ENCODE data around the gene CEND1. TPM values are rescaled to one million over a fixed set of nuclear protein-coding genes. Genes with fewer than 3 reads are reported as not detected.

The CEND1 gene
- total and polyA plus RNA-seq, 2 of the 13 experiments (the other 11 are each of a cell fraction or from before 2014, with no cell fraction given): not detected

GRCh38 chr11:838441-839279, 48.8 kb upstream of the CEND1 start (continued):
- TF ChIP-seq, protein P1, sequence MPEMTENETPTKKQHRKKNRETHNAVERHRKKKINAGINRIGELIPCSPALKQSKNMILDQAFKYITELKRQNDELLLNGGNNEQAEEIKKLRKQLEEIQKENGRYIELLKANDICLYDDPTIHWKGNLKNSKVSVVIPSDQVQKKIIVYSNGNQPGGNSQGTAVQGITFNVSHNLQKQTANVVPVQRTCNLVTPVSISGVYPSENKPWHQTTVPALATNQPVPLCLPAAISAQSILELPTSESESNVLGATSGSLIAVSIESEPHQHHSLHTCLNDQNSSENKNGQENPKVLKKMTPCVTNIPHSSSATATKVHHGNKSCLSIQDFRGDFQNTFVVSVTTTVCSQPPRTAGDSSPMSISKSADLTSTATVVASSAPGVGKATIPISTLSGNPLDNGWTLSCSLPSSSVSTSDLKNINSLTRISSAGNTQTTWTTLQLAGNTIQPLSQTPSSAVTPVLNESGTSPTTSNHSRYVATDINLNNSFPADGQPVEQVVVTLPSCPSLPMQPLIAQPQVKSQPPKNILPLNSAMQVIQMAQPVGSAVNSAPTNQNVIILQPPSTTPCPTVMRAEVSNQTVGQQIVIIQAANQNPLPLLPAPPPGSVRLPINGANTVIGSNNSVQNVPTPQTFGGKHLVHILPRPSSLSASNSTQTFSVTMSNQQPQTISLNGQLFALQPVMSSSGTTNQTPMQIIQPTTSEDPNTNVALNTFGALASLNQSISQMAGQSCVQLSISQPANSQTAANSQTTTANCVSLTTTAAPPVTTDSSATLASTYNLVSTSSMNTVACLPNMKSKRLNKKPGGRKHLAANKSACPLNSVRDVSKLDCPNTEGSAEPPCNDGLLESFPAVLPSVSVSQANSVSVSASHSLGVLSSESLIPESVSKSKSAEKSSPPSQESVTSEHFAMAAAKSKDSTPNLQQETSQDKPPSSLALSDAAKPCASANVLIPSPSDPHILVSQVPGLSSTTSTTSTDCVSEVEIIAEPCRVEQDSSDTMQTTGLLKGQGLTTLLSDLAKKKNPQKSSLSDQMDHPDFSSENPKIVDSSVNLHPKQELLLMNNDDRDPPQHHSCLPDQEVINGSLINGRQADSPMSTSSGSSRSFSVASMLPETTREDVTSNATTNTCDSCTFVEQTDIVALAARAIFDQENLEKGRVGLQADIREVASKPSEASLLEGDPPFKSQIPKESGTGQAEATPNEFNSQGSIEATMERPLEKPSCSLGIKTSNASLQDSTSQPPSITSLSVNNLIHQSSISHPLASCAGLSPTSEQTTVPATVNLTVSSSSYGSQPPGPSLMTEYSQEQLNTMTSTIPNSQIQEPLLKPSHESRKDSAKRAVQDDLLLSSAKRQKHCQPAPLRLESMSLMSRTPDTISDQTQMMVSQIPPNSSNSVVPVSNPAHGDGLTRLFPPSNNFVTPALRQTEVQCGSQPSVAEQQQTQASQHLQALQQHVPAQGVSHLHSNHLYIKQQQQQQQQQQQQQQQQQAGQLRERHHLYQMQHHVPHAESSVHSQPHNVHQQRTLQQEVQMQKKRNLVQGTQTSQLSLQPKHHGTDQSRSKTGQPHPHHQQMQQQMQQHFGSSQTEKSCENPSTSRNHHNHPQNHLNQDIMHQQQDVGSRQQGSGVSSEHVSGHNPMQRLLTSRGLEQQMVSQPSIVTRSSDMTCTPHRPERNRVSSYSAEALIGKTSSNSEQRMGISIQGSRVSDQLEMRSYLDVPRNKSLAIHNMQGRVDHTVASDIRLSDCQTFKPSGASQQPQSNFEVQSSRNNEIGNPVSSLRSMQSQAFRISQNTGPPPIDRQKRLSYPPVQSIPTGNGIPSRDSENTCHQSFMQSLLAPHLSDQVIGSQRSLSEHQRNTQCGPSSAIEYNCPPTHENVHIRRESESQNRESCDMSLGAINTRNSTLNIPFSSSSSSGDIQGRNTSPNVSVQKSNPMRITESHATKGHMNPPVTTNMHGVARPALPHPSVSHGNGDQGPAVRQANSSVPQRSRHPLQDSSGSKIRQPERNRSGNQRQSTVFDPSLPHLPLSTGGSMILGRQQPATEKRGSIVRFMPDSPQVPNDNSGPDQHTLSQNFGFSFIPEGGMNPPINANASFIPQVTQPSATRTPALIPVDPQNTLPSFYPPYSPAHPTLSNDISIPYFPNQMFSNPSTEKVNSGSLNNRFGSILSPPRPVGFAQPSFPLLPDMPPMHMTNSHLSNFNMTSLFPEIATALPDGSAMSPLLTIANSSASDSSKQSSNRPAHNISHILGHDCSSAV (CRISPR knock-in tag; IDR thresholded peaks at IDR 0.05; ENCODE audit: borderline replicate concordance): no peak
- TF ChIP-seq NFATC3 (CRISPR knock-in tag; IDR thresholded peaks at IDR 0.05): no peak
- TF ChIP-seq SIX4 (CRISPR knock-in tag; IDR thresholded peaks at IDR 0.05): no peak
- no peak for TF ChIP-seq NPAS2 (CRISPR knock-in tag; IDR thresholded peaks at IDR 0.05; ENCODE audit: borderline replicate concordance)
- TF ChIP-seq ZNF460 (CRISPR knock-in tag; IDR thresholded peaks at IDR 0.05; ENCODE audit: borderline replicate concordance): no peak
- TF ChIP-seq ZKSCAN5 (CRISPR knock-in tag; IDR thresholded peaks at IDR 0.05): no peak
- no peak for TF ChIP-seq ZBTB3 (CRISPR knock-in tag; IDR thresholded peaks at IDR 0.05; ENCODE audit: borderline replicate concordance, low read depth)
- no peak for TF ChIP-seq MAF1 (CRISPR knock-in tag; IDR thresholded peaks at IDR 0.05; ENCODE audit: borderline replicate concordance)
- TF ChIP-seq SOX6 (IDR thresholded peaks at IDR 0.05): no peak
- TF ChIP-seq SOX6 (CRISPR knock-in tag; IDR thresholded peaks at IDR 0.05): peak; percentile 23; the same call in 1 of the 2 replicates
- no peak for TF ChIP-seq TRIM24 (CRISPR knock-in tag; IDR thresholded peaks at IDR 0.05)
- no peak for TF ChIP-seq TRIM22 (IDR thresholded peaks at IDR 0.05)
- TF ChIP-seq ZSCAN31 (CRISPR knock-in tag; IDR thresholded peaks at IDR 0.05; ENCODE audit: low read depth): peak; percentile 79
- no peak for TF ChIP-seq KDM6A (CRISPR knock-in tag; IDR thresholded peaks at IDR 0.05; ENCODE audit: low read depth)
- peak; percentile 20 for TF ChIP-seq RBM39 (IDR thresholded peaks at IDR 0.05; ENCODE audit: low read depth, low read length, poor library complexity, severe bottlenecking)
- no peak for TF ChIP-seq DZIP1 (CRISPR knock-in tag; IDR thresholded peaks at IDR 0.05)
- no peak for TF ChIP-seq U2AF2 (IDR thresholded peaks at IDR 0.05; ENCODE audit: low read depth, low read length)
- TF ChIP-seq SRSF1 (optimal IDR thresholded peaks at IDR 0.05; ENCODE audit: low read depth, low read length): peak; percentile 81

Data from HepG2 (cell line).